Measurements from ENCODE around the gene MBD3.

Gene MBD3

DNA sequence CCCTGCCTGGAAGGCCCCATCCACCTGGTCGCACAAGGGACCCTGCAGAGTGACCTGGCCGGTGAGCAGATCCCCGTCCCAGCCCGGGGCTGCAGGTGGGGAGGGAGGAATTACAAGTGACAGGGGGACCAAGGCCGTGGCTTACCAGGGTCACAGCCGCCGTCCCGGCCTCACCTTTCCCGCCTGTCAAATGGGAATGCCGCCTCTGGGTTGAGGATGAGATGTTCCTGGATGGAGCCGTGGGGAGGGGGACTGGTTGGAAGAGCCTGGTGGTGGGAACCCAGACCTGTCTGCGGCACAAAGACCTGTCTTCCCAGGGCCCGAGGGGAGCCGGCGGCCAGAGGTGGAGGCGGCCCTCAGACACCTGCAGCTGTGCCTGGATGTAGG lies 63.2 kb downstream of the MBD3 start:
- TF ChIP-seq, protein P1, sequence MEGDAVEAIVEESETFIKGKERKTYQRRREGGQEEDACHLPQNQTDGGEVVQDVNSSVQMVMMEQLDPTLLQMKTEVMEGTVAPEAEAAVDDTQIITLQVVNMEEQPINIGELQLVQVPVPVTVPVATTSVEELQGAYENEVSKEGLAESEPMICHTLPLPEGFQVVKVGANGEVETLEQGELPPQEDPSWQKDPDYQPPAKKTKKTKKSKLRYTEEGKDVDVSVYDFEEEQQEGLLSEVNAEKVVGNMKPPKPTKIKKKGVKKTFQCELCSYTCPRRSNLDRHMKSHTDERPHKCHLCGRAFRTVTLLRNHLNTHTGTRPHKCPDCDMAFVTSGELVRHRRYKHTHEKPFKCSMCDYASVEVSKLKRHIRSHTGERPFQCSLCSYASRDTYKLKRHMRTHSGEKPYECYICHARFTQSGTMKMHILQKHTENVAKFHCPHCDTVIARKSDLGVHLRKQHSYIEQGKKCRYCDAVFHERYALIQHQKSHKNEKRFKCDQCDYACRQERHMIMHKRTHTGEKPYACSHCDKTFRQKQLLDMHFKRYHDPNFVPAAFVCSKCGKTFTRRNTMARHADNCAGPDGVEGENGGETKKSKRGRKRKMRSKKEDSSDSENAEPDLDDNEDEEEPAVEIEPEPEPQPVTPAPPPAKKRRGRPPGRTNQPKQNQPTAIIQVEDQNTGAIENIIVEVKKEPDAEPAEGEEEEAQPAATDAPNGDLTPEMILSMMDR (conservative IDR thresholded peaks at IDR 0.05): no peak
- H3K27ac ChIP-seq: no peak overlapping the region

DNA sequence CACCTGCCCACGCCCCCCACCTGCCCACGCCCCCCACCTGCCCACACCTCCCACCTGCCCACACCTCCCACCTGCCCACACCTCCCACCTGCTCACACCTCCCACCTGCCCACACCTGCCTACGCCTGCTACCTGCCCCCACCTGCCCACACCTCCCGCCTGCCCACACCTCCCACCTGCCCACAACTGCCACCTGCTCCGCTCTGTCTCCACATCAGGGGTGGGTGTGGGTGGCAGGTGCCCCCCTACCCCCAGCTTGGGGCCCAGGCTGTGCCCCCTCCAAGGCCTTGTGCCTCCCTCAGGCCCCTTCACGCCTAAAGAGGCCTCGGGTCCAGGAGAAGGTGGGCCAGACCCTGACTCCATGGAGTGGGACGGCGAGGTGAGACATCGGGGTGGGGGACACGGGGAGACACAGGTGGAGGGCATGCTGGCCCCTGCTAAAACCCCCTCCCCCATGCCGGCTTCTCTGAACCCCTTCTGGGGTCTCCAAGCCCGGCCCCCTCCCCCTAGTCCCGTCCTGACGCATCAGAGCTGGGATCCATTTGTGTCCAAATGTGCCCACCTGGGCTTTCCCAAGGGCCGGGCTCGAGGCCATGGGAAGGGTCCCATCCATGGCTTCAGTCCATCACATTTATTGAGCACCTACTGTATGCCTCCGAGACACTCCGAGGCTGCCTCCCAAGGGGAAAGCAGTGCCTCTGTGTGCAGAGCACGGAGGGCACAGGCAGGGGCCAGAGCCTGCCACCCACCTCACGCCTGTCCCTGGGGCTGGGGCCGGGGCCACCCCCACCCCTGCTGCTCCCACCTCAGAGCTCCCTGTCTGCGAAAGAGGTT lies 63.9 kb downstream of the MBD3 start:
- no peak overlapping the region for H3K27ac ChIP-seq
- TF ChIP-seq, protein P1 (conservative IDR thresholded peaks at IDR 0.05): no peak

DNA sequence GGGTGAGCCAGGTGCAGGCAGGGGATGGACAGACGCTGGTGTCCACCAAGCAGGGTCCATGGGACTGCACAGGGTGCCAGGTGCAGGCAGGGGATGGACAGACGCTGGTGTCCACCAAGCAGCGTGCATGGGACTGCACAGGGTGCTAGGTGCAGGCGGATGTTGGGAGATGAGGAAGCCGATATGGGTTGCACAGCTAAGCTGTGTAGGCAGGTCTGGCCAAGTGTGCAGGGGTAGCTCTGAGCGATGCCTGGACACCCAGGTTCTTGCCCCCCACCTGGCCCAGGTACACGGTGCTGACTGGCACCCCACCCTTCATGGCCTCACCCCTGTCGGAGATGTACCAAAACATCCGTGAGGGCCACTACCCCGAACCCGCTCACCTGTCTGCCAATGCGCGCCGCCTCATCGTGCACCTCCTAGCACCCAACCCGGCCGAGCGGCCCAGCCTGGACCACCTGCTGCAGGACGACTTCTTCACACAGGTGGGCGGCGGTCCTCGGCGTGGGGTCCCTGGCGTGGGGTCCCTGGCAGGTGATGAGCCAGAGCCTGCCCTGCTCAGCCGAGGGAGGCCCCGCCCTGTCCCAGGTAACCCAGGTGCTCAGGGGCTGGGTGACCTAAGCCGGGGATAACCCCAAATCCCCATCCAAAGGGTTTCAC lies 64.9 kb downstream of the MBD3 start:
- TF ChIP-seq, protein P1 (conservative IDR thresholded peaks at IDR 0.05): no peak
- H3K27ac ChIP-seq: no peak overlapping the region

DNA sequence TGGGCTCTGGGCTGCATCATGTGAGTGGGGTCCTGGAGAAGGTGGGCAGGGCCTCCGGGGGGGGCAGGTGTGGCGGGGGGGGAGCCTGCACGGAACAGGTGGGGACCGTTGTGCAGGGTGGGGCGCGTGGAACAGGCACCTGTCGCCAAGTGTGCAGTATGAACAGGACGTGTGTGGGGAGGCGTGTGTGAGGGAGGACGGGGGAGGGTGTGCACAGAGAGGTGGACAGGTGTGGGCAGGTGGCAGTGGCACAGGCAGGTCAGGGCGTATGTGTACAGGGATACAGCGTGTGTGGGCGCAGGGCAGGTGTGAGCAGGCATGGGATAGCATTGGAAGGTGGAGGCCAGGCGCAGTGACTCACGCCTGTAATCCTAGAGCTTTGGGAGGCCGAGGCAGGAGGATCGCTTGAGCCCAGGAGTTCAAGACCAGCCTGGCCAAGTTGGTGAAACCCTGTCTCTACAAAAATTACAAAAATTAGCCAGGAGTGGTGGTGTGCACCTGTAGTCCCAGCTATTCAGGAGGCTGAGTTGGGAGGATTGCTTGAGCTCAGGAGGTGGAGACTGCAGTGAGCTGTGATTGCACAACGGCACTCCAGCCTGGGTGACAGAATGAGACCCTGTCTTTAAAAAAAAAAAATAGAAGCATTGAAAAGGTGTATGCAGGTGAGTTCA lies 65.6 kb downstream of the MBD3 start:
- TF ChIP-seq, protein P1 (conservative IDR thresholded peaks at IDR 0.05): no peak
- H3K27ac ChIP-seq: no peak overlapping the region

DNA sequence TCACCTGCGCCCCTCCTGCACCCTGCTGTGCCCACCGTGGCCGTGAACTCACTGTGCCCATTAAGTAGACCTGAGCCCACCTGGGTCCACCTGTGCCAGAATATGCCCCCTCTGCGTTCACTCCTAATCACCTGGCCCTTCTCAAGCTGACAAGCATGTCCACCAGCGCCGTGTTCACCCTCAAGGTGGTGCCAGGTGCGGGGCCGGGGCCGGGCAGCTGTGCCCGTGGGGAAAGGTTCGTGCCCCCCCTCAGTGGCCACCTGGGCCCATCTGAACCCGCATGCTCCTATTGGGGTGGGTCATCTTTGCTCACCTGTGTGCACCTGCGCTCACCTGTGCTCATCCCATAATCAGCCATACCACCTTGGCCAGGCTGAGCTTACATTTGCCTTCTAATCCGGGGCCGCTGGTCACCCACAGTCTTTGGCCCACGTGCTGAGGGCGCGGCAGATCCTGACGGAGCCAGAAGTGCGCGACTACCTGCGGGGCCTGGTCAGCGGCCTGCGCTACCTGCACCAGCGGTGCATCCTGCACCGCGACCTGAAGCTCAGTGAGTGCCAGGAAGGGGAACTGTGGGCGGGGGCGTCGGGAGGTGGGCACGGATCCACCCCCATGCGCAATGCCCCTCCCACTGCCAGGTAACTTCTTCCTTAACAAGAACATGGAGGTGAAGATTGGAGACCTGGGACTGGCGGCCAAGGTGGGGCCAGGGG lies 66.4 kb downstream of the MBD3 start:
- H3K27ac ChIP-seq: no peak overlapping the region
- TF ChIP-seq, protein P1 (conservative IDR thresholded peaks at IDR 0.05): no peak

DNA sequence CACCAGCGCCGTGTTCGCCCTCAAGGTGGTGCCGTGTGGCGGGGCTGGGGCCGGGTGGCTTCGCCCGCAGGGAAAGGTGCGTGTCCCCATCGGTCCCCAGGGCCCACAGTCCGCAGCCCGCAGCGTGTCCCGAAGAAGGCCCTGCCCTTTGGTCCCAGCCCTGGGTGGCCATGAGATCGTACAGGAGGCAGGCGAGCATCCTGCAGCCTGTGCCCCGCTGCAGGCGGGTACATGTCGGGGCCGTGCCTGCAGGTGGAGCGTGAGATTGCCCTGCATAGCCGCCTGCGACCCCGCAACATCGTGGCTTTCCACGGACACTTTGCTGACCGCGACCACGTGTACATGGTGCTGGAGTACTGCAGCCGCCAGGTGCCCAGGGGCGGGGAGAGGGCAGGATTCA lies 67.3 kb downstream of the MBD3 start:
- TF ChIP-seq, protein P1 (conservative IDR thresholded peaks at IDR 0.05): no peak
- no peak overlapping the region for H3K27ac ChIP-seq

DNA sequence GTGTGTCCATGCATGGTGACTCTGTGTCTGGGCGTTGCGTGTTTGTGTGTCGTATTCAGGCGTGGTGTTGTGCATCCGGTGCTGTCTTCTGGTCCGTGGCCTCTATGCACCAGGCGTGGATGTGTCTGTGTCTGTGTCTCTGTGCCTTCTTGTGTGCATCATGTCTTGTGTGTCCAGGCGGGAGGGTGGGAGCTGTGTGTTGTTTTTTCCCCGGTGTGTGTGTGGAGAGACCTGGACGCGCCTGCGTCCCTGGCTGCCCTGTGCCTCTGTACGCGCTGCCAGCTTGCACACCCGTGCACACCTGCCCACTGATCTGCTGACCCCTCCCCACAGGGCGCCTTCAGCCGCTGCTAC lies 67.7 kb downstream of the MBD3 start:
- TF ChIP-seq, protein P1 (conservative IDR thresholded peaks at IDR 0.05): no peak
- H3K27ac ChIP-seq: no peak overlapping the region

Data from VCaP (cell line).